Left kidney (tissue), 8 donors: Measurements from ENCODE around the gene GADD45B. TPM values are rescaled to one million over a fixed set of nuclear protein-coding genes. Genes with fewer than 3 reads are reported as not detected.

ENCODE experiments used
- DNase-seq: peaks from one replicate; pipeline ENCODE4 v3.0.0-alpha.2; 2013
- long read RNA-seq, 8 donors: transcript quantifications; one replicate each; lab custom pipeline, GENCODE V29; 2026
- polyA plus RNA-seq: library from polyadenylated mRNA; unstranded; fragments of 120-200 nt; gene quantifications from one replicate; pipeline ENCODE4 v1.2.1, GENCODE V29; 2013; ENCODE audit not compliant: insufficient read length

GADD45B gene
- 7.6 TPM for polyA plus RNA-seq
- long read RNA-seq, donor 1, transcript GADD45B-201 (4 exons, 1,373 nt): major isoform, 7 of 10 reads
- long read RNA-seq, donor 1, partial matches to known transcripts: 0 of 10 reads
- long read RNA-seq, donor 1, other reads (novel, unspliced or antisense): 0 of 10 reads
- long read RNA-seq, donor 2, transcript GADD45B-201 (4 exons, 1,373 nt): major isoform, 5 of 17 reads
- long read RNA-seq, donor 2, partial matches to known transcripts: 10 of 17 reads
- long read RNA-seq, donor 2, other reads (novel, unspliced or antisense): 0 of 17 reads
- long read RNA-seq, donor 3, partial matches to known transcripts: 0 of 2 reads
- long read RNA-seq, donor 3, other reads (novel, unspliced or antisense): 0 of 2 reads
- long read RNA-seq, donor 4: 0 reads
- long read RNA-seq, donor 5, transcript GADD45B-201 (4 exons, 1,373 nt): major isoform, 7 of 7 reads
- long read RNA-seq, donor 5, partial matches to known transcripts: 0 of 7 reads
- long read RNA-seq, donor 5, other reads (novel, unspliced or antisense): 0 of 7 reads
- long read RNA-seq, donor 6, transcript GADD45B-201 (4 exons, 1,373 nt): major isoform, 9 of 9 reads
- long read RNA-seq, donor 6, partial matches to known transcripts: 0 of 9 reads
- long read RNA-seq, donor 6, other reads (novel, unspliced or antisense): 0 of 9 reads
- long read RNA-seq, donor 7, transcript GADD45B-201 (4 exons, 1,373 nt): major isoform, 13 of 15 reads
- long read RNA-seq, donor 7, partial matches to known transcripts: 0 of 15 reads
- long read RNA-seq, donor 7, other reads (novel, unspliced or antisense): 0 of 15 reads
- long read RNA-seq, donor 8, transcript GADD45B-201 (4 exons, 1,373 nt): major isoform, 5 of 5 reads
- long read RNA-seq, donor 8, partial matches to known transcripts: 0 of 5 reads
- long read RNA-seq, donor 8, other reads (novel, unspliced or antisense): 0 of 5 reads

- DNase-seq: peak; percentile 98
These were observed at the start of gene GADD45B for GRCh38 chr19:2475702-2476450. TSS of gene GADD45B (plus strand) at chr19:2476127. CDS start at chr19:2476359, 232 bp downstream.

GRCh38 chr19:2426611-2427428 lies 49.1 kb upstream of the GADD45B start:
- DNase-seq: no peak

GRCh38 chr19:2427429-2428320 lies 48.3 kb upstream of the GADD45B start, which contains the start of gene TIMM13:
TSS of gene TIMM13 (minus strand) at chr19:2427586. CDS start at chr19:2427533, 53 bp downstream.
- peak; percentile 97 for DNase-seq

- no peak for DNase-seq
These were observed 47.6 kb upstream of the GADD45B start for GRCh38 chr19:2428321-2428690.

GRCh38 chr19:2428756-2429711 lies 46.9 kb upstream of the GADD45B start:
- no peak for DNase-seq

GRCh38 chr19:2429917-2430535 lies 45.9 kb upstream of the GADD45B start:
- DNase-seq: no peak

- no peak for DNase-seq
These were observed 44.4 kb upstream of the GADD45B start for GRCh38 chr19:2431318-2432055.

GRCh38 chr19:2432131-2432848 lies 43.6 kb upstream of the GADD45B start:
- no peak for DNase-seq

- no peak for DNase-seq
These were observed 42.1 kb upstream of the GADD45B start for GRCh38 chr19:2433854-2434253.

- no peak for DNase-seq
These were observed 41.7 kb upstream of the GADD45B start for GRCh38 chr19:2434267-2434666.

GRCh38 chr19:2434721-2435265 lies 41.1 kb upstream of the GADD45B start:
- DNase-seq: no peak

GRCh38 chr19:2436384-2436783 lies 39.5 kb upstream of the GADD45B start:
- DNase-seq: no peak

GRCh38 chr19:2436926-2437325 lies 39.0 kb upstream of the GADD45B start:
- DNase-seq: no peak

- no peak for DNase-seq
These were observed 37.7 kb upstream of the GADD45B start for GRCh38 chr19:2438178-2438577.

GRCh38 chr19:2440515-2440914 lies 35.4 kb upstream of the GADD45B start:
- DNase-seq: no peak

GRCh38 chr19:2441096-2441752 lies 34.7 kb upstream of the GADD45B start:
- no peak for DNase-seq
